Erythroblast (primary cell): ENCODE results near the gene CDX1.

Experiments
- GATA1 ChIP-seq: IDR thresholded peaks from 2 replicates; pipeline ENCODE4 v1.6.1; 2011; ENCODE audit warnings: low read depth, mild to moderate bottlenecking, control low read depth, low read length, moderate library complexity
- POLR2A ChIP-seq: IDR thresholded peaks from 2 replicates; pipeline ENCODE4 v1.6.1; 2011; ENCODE audit warnings: mild to moderate bottlenecking, low read length

DNA sequence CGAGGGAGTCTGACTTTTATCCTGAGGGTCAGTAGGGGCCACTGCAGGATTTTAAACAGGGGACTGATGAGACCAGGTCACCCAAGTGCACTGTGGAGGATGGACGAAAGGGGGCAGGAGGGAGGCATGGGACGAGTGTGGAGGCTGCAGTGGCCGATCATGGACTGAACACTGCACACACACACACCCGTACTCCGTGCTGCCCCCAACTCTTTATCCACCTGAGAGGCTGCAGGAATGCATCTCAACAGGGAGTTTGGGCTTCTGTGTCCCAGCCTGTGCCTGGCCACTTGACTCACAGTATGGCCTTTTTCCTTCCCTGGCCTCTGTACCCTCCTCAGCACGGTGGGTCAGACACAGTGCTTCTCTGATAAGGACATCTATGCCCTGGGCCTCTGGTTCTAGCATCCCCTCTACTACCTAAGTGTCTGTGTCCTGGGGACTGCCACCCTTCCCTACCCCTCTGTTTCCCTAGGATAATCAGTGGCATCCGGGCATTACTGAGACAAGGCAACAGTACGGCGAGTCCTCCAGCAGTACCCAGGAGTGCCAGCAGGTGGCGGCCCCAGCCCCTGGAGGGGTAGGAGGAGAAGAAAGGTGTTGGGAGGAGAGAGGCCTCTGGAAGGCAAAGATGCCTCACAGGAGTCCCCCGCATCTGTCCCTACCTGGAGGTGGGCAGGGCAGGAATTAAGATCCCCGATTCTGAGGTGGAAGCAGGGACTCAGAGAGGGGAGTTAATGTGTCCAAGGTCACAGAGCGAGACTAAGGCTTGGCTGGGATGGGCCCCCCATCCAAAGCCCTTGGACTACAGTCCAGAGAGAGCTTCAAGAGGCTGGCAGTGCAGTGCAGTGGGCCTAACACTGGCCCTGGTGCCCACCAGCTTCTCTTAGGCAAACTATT, 5.1 kb upstream of the CDX1 start:
- no peak for TF ChIP-seq POLR2A
- no peak for TF ChIP-seq GATA1
